Measurements from ENCODE around the gene TIMM50.

Gene TIMM50

GRCh38 chr19:39533003-39533512, 52.4 kb downstream of the TIMM50 start:
- no peak for DNase-seq (ENCODE audit: low spot score)

- DNase-seq (ENCODE audit: low spot score) = no peak
Observed at GRCh38 chr19:39533791-39534190, 53.2 kb downstream of the TIMM50 start.

GRCh38 chr19:39539165-39539517, 58.5 kb downstream of the TIMM50 start:
- DNase-seq (ENCODE audit: low spot score) = no peak

- peak; percentile 96 for DNase-seq (ENCODE audit: low spot score)
Observed at GRCh38 chr19:39539518-39540332, 59.1 kb downstream of the TIMM50 start, which contains the start of gene EID2. Gene EID2, minus strand, starts transcription at chr19:39540161. Its CDS starts 82 bp downstream, at chr19:39540079.

- DNase-seq (ENCODE audit: low spot score) = no peak
Observed at GRCh38 chr19:39540333-39540673, 59.7 kb downstream of the TIMM50 start.
